8988T (cell line): ENCODE measurements around the gene SBNO2.
"Not testable (repeated sequence)": the region's sequence is repeated elsewhere in the genome, so short reads cannot be mapped to it uniquely, and the experiment has no call there.

Experiments
- DNase-seq: peaks from one replicate; pipeline ENCODE4 v3.0.0; 2011

The SBNO2 gene

GRCh38 chr19:1206150-1206863 lies 32.2 kb upstream of the SBNO2 start:
- no peak for DNase-seq

DNA sequence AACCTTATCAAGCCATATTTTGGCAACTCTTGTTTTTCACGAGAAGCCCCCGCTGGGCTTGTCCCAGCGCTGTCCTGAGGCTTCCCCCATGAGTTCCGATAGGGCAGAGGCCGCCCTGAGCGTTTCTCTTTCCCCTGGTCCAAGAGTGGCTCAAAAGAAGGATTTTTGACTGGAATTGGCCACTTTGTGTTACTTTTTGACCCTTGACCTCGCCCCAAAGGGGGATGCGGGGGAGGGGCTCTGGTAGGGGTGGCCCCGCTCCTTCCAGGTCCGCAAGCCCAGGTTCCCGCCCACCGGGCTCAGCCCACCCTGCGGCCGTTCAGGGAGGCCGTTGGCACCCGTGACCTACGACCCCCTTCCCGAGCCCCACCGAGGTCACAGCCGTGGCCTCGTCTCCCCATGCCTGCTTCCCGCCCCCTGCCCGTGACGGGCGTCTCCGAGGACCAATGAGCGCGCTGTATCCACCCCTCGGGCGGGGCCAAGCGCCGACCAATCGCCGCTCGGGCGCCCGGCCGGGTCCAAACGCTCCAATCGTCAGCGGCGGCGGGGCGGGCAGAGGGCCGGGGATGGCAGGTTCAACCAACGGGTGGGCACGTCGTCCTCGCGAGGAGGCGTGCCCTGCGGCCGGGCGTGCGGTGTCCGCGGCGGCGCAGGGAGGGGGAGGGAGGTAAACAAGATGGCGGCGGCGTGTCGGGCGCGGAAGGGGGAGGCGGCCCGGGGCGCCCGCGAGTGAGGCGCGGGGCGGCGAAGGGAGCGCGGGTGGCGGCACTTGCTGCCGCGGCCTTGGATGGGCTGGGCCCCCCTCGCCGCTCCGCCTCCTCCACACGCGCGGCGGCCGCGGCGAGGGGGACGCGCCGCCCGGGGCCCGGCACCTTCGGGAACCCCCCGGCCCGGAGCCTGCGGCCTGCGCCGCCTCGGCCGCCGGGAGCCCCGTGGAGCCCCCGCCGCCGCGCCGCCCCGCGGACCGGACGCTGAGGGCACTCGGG lies 31.3 kb upstream of the SBNO2 start, which contains the start of gene STK11:
STK11 (plus strand) TSS at position 665 of the 986 bp plus-strand sequence. CDS start 1,136 bp downstream, outside the sequence.
- DNase-seq = peak; percentile 98

DNA sequence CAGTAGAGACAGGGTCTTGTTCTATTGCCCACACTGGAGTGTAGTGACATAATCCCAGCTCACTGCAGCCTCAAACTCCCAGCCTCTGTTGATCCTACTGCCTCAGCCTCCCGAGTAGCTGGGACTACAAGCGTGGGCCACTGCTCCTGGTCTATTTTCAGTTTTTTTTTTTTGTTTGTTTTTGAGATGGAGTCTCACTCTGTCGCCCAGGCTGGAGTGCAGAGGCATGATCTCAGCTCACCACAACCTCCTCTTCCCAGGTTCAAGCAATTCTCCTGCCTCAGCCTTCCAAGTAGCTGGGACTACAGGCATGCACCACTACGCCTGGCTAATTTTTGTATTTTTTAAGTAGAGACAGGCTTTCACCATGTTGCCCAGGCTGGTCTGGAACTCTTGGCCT lies 26.5 kb upstream of the SBNO2 start:
- DNase-seq = not testable (repeated sequence)

GRCh38 chr19:1199531-1199930 lies 25.5 kb upstream of the SBNO2 start:
- no peak for DNase-seq

DNA sequence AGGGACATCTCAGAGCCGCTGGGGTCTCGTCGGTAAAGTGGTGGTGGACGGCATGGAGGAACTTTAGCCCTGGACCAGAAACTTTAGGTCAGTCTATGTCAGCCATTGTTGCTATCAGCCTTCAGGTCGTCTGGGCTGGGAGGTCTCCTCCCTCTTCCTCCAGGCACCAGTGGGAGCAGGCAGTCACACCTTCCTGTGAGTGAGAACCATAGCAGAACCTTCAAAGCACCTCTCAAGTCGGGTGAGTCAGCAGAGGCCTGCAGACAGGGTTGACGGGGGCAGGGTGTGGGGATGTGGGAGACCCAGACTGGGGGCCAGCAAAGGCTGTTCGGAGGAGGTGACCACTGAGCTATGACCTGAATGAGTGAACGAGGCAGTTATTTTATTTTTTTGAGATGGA lies 15.4 kb upstream of the SBNO2 start:
- DNase-seq = no peak

GRCh38 chr19:1183543-1184172 lies 9.6 kb upstream of the SBNO2 start:
- DNase-seq = peak; percentile 72

GRCh38 chr19:1182727-1183126 lies 8.7 kb upstream of the SBNO2 start:
- no peak for DNase-seq

GRCh38 chr19:1182068-1182467 lies 8.0 kb upstream of the SBNO2 start:
- DNase-seq = no peak

- no peak for DNase-seq
Measured at GRCh38 chr19:1181606-1182005, 7.5 kb upstream of the SBNO2 start.

GRCh38 chr19:1177322-1178114 lies 3.5 kb upstream of the SBNO2 start:
- DNase-seq = peak; percentile 90

DNA sequence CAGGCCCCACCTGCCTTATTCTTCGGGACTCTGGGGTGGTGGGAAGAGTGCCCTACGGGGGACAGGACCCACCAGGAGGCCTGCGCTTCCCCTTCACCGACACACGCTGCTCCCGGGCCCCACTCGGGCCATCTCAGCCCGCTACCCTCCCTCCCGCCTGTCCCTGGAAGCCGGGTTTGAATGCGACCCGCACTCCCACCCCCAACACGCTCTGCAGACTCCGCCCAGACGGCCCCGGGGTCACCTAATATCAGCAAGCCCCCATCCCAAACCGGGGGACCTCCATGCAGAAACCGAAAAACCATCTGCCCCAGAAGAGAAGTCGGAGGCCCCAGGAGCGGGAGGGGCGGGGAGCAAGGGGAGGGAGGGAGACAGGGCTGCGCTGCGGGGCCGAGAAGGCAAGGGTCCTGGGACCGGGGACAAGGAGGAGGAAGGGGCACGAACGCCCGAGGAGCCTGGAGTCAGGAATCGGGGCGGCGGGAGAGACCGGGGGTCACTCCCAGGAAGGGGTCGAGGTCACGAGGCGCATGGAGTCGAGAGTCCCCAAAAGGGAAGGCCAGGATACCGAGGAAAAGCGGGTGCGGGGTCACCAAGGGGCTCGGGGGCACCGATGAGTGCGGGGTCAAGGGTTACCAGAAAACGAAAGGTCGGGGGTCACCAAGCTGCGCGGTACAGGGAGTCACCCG lies 766 bp downstream of the SBNO2 start:
- DNase-seq = peak; percentile 36

- peak; percentile 59 for DNase-seq
Measured at GRCh38 chr19:1172353-1173158, 1.5 kb downstream of the SBNO2 start.

GRCh38 chr19:1171755-1172352 lies 2.2 kb downstream of the SBNO2 start:
- DNase-seq = peak; percentile 33

DNA sequence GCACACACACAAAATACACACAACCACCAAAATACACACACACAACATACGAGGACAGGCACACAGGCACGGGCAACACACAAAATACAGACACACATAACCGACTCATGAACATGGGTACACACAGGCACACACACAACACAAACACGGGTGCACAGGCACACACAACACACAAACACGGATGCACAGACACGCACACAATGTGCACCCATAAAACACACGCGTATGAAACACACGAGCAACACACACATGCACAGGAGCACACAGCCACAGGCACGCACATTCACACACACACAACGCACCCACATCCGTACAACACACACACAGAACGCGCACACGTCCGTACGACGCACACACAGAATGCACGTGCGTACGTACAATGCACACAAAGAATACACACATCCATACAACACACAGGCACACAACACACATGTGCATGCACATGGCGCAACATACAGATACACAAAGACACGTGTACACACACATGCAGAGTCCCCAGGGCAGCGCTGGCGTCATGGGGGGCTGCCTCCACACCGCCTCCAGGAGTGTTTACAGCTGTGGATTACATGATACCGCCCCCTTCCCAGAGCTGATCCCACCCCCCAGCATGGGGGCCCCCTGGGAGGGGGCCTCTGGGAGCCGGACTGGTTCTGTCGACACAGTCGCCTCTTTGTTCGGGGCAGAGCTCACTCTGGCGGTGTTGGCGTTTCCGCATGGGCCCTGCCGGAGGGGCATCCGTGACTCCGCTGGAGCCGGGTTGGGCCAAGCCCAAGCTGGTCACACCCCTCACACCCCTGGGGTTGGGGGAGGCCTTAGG lies 2.9 kb downstream of the SBNO2 start:
- no peak for DNase-seq

- DNase-seq = peak; percentile 38
Measured at GRCh38 chr19:1169921-1170885, 3.9 kb downstream of the SBNO2 start.

GRCh38 chr19:1169411-1169791 lies 4.7 kb downstream of the SBNO2 start:
- DNase-seq = no peak

GRCh38 chr19:1168572-1169410 lies 5.3 kb downstream of the SBNO2 start:
- peak; percentile 53 for DNase-seq
